Stimulated activated CD8-positive, alpha-beta memory T cell treated with anti-CD3 and anti-CD28 coated beads, Interleukin-12 subunit alpha, Interleukin-12 subunit beta, amount 100 ng/mL, for 4 hours (primary cell): ENCODE measurements around the gene RAD9A.
"Not testable (repeated sequence)": the region's sequence is repeated elsewhere in the genome, so short reads cannot be mapped to it uniquely, and the experiment has no call there.

Source experiments
- DNase-seq: peaks from one replicate; pipeline ENCODE4 v3.0.0-alpha.2; 2020; ENCODE audit warnings: low read depth

Gene RAD9A

GRCh38 chr11:67410984-67411784 is 19.4 kb downstream of the RAD9A start:
- DNase-seq = no peak

GRCh38 chr11:67411785-67412152 is 20.0 kb downstream of the RAD9A start:
- no peak for DNase-seq

- no peak for DNase-seq
Observed at GRCh38 chr11:67412495-67413179, 20.9 kb downstream of the RAD9A start.

- no peak for DNase-seq
Observed at GRCh38 chr11:67413266-67413849, 21.6 kb downstream of the RAD9A start.

- DNase-seq = no peak
Observed at GRCh38 chr11:67415501-67416304, 23.9 kb downstream of the RAD9A start, which contains the start of gene CARNS1. Gene CARNS1 (plus strand): TSS chr11:67415678. CDS start chr11:67416200, 522 bp downstream.

GRCh38 chr11:67416416-67417335 is 24.9 kb downstream of the RAD9A start:
- DNase-seq = peak; percentile 60

- no peak for DNase-seq
Observed at GRCh38 chr11:67417425-67417824, 25.6 kb downstream of the RAD9A start.

- no peak for DNase-seq
Observed at GRCh38 chr11:67418476-67419281, 26.9 kb downstream of the RAD9A start.

GRCh38 chr11:67419325-67420049 is 27.7 kb downstream of the RAD9A start:
- DNase-seq = no peak

- no peak for DNase-seq
Observed at GRCh38 chr11:67420147-67420645, 28.4 kb downstream of the RAD9A start.

GRCh38 chr11:67420646-67421429 is 29.1 kb downstream of the RAD9A start:
- DNase-seq = peak; percentile 99

GRCh38 chr11:67421430-67422031 is 29.7 kb downstream of the RAD9A start:
- DNase-seq = no peak

GRCh38 chr11:67422891-67423290 is 31.1 kb downstream of the RAD9A start:
- DNase-seq = no peak

GRCh38 chr11:67423466-67423865 is 31.7 kb downstream of the RAD9A start:
- no peak for DNase-seq

GRCh38 chr11:67423891-67424613 is 32.3 kb downstream of the RAD9A start:
- no peak for DNase-seq

GRCh38 chr11:67427364-67427859 is 35.6 kb downstream of the RAD9A start:
- not testable (repeated sequence) for DNase-seq
